Neural cell (in vitro differentiated cells): Measurements from ENCODE around the gene YLPM1.

Source experiments
- EP300 ChIP-seq: fragments of 450-650 bp; conservative IDR thresholded peaks from 2 replicates; pipeline ENCODE4 v1.6.1; 2014; ENCODE audit warnings: antibody characterized with exemption, mild to moderate bottlenecking, moderate library complexity; ENCODE audit not compliant: poor library complexity, severe bottlenecking
- EZH2 ChIP-seq: fragments of 200-600, 300-800 bp; shearing (Covaris generic), sonication (generic); IDR thresholded peaks from 2 replicates; pipeline ENCODE4 v1.6.1; 2014; ENCODE audit warnings: antibody characterized with exemption, low read length, borderline replicate concordance, mild to moderate bottlenecking; ENCODE audit not compliant: insufficient read depth, poor library complexity, severe bottlenecking
- MXI1 ChIP-seq: fragments of 450-650 bp; conservative IDR thresholded peaks from 2 replicates; pipeline ENCODE4 v1.6.1; 2014; ENCODE audit warnings: antibody characterized with exemption, mild to moderate bottlenecking; ENCODE audit not compliant: poor library complexity, severe bottlenecking
- POLR2AphosphoS5 ChIP-seq: IDR thresholded peaks from 2 replicates; pipeline ENCODE4 v1.6.1; 2012
- RAD21 ChIP-seq: fragments of 450-650 bp; conservative IDR thresholded peaks from 2 replicates; pipeline ENCODE4 v1.6.1; 2014; ENCODE audit warnings: antibody characterized with exemption, mild to moderate bottlenecking, moderate library complexity
- SMC3 ChIP-seq: fragments of 450-650 bp; conservative IDR thresholded peaks from 2 replicates; pipeline ENCODE4 v1.6.1; 2014; ENCODE audit warnings: antibody characterized with exemption, mild to moderate bottlenecking, moderate library complexity; ENCODE audit not compliant: poor library complexity
- TAF1 ChIP-seq: IDR thresholded peaks from 2 replicates; pipeline ENCODE4 v1.6.1; 2012; ENCODE audit warnings: low read depth
- TF ChIP-seq, protein P1 (sequence below): fragments of 450-650 bp; IDR thresholded peaks from 2 replicates; pipeline ENCODE4 v1.5.1; 2014; ENCODE audit warnings: antibody characterized with exemption, mild to moderate bottlenecking, moderate library complexity; ENCODE audit not compliant: poor library complexity, severe bottlenecking
- TF ChIP-seq, protein P2 (sequence below): IDR thresholded peaks from 2 replicates; pipeline ENCODE4 v1.6.1; 2012; ENCODE audit warnings: borderline replicate concordance

DNA sequence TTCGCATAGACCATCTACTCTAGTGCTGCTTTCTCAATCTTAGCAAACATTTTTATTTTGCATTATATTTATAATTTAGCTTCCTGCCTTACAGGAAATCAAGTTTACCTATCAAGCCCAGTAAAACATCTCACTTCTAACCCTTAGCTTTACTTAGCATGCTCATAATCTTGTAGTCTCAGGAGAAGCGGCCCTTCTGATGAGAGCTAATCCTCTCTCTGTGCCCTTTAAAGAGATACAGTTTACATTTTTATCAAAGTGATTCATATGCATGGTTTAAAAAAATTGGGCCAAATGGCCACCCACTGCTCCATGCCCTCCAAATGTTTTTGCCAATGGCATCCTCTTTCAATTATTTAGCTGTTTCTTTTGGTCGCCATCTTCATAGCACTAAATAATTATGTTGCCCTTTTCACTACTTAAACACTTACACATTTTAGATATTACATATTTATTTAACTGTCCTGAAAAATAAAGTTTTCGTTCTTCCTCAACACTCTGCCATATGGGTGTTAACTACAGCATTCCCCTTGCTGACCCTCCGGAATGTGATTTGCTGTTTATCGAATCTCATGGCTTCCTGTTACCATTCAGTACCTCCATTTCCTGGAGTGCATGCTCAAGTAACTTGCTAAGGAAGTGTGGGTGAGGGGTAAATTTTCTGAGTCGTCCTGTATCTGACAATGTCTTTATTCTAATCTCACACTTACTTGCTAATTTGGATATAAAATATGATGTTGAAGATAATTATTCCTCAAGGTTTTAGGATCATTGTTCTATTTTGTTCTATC, 29.3 kb downstream of the YLPM1 start:
- TF ChIP-seq, protein P1, sequence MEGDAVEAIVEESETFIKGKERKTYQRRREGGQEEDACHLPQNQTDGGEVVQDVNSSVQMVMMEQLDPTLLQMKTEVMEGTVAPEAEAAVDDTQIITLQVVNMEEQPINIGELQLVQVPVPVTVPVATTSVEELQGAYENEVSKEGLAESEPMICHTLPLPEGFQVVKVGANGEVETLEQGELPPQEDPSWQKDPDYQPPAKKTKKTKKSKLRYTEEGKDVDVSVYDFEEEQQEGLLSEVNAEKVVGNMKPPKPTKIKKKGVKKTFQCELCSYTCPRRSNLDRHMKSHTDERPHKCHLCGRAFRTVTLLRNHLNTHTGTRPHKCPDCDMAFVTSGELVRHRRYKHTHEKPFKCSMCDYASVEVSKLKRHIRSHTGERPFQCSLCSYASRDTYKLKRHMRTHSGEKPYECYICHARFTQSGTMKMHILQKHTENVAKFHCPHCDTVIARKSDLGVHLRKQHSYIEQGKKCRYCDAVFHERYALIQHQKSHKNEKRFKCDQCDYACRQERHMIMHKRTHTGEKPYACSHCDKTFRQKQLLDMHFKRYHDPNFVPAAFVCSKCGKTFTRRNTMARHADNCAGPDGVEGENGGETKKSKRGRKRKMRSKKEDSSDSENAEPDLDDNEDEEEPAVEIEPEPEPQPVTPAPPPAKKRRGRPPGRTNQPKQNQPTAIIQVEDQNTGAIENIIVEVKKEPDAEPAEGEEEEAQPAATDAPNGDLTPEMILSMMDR = no peak
- TF ChIP-seq TAF1 = no peak
- TF ChIP-seq POLR2AphosphoS5 = no peak
- no peak for TF ChIP-seq SMC3
- TF ChIP-seq, protein P2, sequence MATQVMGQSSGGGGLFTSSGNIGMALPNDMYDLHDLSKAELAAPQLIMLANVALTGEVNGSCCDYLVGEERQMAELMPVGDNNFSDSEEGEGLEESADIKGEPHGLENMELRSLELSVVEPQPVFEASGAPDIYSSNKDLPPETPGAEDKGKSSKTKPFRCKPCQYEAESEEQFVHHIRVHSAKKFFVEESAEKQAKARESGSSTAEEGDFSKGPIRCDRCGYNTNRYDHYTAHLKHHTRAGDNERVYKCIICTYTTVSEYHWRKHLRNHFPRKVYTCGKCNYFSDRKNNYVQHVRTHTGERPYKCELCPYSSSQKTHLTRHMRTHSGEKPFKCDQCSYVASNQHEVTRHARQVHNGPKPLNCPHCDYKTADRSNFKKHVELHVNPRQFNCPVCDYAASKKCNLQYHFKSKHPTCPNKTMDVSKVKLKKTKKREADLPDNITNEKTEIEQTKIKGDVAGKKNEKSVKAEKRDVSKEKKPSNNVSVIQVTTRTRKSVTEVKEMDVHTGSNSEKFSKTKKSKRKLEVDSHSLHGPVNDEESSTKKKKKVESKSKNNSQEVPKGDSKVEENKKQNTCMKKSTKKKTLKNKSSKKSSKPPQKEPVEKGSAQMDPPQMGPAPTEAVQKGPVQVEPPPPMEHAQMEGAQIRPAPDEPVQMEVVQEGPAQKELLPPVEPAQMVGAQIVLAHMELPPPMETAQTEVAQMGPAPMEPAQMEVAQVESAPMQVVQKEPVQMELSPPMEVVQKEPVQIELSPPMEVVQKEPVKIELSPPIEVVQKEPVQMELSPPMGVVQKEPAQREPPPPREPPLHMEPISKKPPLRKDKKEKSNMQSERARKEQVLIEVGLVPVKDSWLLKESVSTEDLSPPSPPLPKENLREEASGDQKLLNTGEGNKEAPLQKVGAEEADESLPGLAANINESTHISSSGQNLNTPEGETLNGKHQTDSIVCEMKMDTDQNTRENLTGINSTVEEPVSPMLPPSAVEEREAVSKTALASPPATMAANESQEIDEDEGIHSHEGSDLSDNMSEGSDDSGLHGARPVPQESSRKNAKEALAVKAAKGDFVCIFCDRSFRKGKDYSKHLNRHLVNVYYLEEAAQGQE = no peak
- no peak for TF ChIP-seq EZH2
- TF ChIP-seq RAD21 = no peak
- TF ChIP-seq MXI1 = no peak
- no peak for TF ChIP-seq EP300
